ENCODE measurements around the gene MUCL3.

DNA sequence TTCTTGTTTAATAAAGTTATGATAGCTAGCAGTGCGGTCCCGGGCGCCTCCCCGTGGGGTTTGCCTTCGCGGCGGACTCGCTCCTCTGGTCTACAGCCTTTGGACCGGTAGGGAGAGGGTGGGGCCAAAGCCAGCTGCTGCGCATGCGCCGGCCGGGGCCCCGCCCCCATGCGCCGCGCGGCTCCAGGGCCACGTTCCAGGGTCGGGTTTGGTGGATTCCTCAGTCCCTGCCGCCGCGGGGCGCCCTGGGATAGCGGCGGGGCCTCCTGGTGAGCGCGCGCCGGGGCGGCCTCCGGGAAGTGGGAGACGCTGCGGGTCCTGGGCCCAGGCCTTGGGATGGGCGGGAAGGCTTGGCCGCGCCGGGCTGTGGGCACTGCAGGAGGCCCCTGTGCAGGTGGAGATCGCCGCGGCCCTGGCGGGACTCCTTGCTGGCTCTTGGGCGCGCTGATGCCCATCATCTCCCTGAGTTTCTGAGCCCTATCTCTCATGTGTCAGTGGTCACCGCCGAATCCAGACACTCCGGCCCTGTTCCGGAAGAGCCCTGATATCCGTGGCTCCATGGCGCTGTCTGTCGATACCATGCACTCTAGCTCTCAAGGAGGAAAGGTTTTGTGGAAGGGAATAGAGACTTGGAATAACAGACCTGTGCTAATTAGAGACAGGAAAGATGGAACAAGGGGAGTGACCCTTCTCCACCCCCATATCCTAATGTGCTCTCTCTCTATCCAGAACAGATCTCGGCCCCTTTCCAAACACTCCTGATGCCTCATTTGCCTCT, 26.5 kb upstream of the MUCL3 start, which contains the start of gene VARS2:
- TF ChIP-seq POLR2A (IDR thresholded peaks at IDR 0.05) (peak; percentile 33), CTCF (IDR thresholded peaks at IDR 0.05) (peak in 1 of 3 experiments; percentile 40)
